ENCODE results near the gene ACSM3.

- TF ChIP-seq EZH2 (IDR thresholded peaks at IDR 0.05) (no peak), POLR2AphosphoS5 (IDR thresholded peaks at IDR 0.05; ENCODE audit: borderline replicate concordance, low read depth, low read length) (no peak), FOXP2 (optimal IDR thresholded peaks at IDR 0.05; ENCODE audit: control extremely low read depth, extremely low read length, insufficient read depth) (no peak)
Observed at GRCh38 chr16:20765732-20766131, 1.9 kb downstream of the ACSM3 start.
